Measurements from ENCODE around the gene DIP2C.

- TF ChIP-seq CTCF (IDR thresholded peaks at IDR 0.05) (no peak), POLR2A (IDR thresholded peaks at IDR 0.05) (no peak), POLR2AphosphoS5 (IDR thresholded peaks at IDR 0.05) (no peak), EP300 (IDR thresholded peaks at IDR 0.05; ENCODE audit: low read depth) (no peak)
Measured at GRCh38 chr10:283916-284356, 405.5 kb downstream of the DIP2C start.

Measured in transverse colon (tissue), 4 donors.